GM19467 (cell line): Measurements from ENCODE around the gene VWCE.
"Not testable (repeated sequence)": the region's sequence is repeated elsewhere in the genome, so short reads cannot be mapped to it uniquely, and the experiment has no call there.

Source experiments
- ATAC-seq: cut with Tn5 transposase; IDR thresholded peaks from one replicate; pipeline ENCODE4 v1.9.1; 2021; ENCODE audit warnings: mild to moderate bottlenecking, moderate library complexity; ENCODE audit not compliant: unreplicated experiment

VWCE gene

GRCh38 chr11:61222047-61222446 lies 73.1 kb downstream of the VWCE start, which contains the start of gene PGA4:
PGA4 (plus strand) TSS chr11:61222347; CDS start chr11:61222401, 54 bp downstream.
- ATAC-seq: not testable (repeated sequence)

GRCh38 chr11:61219016-61219415 lies 76.1 kb downstream of the VWCE start:
- not testable (repeated sequence) for ATAC-seq

- ATAC-seq: not testable (repeated sequence)
Measured at GRCh38 chr11:61218306-61218705, 76.8 kb downstream of the VWCE start.

DNA sequence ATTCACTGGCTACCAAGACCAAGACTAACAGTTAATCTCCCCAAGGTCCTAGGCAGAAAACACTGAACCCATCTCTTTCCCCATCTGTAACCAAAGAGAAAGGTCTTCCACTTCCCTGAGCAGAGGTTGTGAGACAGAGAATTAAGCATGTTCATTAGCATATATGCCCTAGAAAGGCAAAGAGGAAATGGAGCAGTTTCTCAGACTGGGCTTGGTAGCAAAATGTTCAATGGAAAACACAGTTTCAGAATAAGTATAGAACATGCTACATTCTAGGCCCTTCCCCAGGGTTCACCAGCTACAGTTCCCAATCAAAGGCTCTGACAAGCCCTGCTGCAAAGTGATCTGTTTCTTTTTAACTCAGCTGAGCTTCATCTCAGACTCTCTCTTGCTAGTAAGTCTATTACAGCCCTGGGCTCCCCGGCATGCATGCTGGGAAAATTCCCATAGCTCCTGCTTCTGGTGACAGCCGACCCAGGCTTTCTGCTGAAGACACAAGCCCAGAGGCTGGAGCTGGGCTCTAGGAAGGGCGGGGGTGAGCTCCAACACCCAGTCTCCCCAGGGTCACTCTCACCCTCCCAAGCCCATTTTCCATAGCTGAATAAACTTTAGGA lies 81.3 kb downstream of the VWCE start:
- ATAC-seq: not testable (repeated sequence)

DNA sequence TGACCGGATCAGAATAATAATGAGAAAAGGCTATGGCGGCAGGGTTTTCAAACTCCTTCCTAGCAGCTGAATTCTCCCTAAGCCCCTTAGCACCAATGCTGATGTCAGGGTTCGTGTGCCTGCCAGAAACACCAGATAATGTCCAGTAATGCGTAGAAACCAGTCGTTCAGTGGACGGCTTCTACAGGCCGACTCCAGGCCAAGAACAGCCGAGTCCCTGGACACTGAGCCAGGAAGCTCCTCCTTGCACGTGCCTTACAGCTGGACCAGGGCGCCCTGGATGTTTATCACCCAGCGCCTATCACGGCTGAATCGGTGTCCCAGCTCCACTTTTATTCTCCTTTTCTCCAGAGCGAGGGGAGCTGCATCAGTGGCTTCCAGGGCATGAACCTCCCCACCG lies 82.9 kb downstream of the VWCE start:
- not testable (repeated sequence) for ATAC-seq

GRCh38 chr11:61211327-61211952 lies 83.7 kb downstream of the VWCE start:
- ATAC-seq: not testable (repeated sequence)

DNA sequence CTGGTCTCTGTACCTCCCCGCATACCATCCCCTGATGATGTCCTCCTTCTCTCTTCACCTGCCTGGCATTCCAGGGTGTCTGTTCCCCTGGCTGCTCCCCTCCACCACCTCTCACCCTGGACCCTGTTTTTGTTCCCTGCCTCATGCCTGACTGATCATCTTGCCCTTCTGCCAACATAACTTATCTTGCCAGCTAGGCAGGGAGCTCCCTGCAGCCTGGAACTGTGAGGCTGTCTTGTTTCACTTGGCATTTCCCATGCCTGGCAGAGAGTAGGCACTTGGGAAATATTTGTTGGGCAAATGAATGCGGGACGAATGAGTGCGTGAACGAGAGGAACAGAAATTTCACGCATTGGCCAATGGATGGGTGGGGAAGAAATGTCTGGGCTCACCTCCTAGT lies 84.5 kb downstream of the VWCE start:
- not testable (repeated sequence) for ATAC-seq
